GM23338 (cell line): ENCODE results near the gene LRMDA. TPM values are rescaled to one million over a fixed set of nuclear protein-coding genes. Genes with fewer than 3 reads are reported as not detected.

Source experiments
- ATAC-seq: fragments of 200-7000 bp; cut with Tn5 transposase; 3 replicates; pipeline ENCODE4 v1.9.1; 2020
- DNase-seq: peaks from one replicate; pipeline ENCODE4 v3.0.0-alpha.2; 2015; ENCODE audit warnings: low spot score
- H2AFZ ChIP-seq: fragments of 200-600 bp; sonication (generic); 2 replicates; pipeline ENCODE4 v1.8.0; 2016; ENCODE audit warnings: antibody characterized with exemption, mild to moderate bottlenecking, moderate library complexity
- H3F3A ChIP-seq: fragments of 200-600 bp; sonication (generic); replicated peaks from 2 replicates; pipeline ENCODE4 v1.8.0; 2017; ENCODE audit warnings: antibody characterized with exemption, mixed run types, low read depth
- H3K27ac ChIP-seq: fragments of 200-600 bp; sonication (generic); 2 replicates; pipeline ENCODE4 v1.6.1; 2016; ENCODE audit warnings: low read depth
- H3K27me3 ChIP-seq: fragments of 200-600 bp; sonication (generic); 2 replicates; pipeline ENCODE4 v1.8.0; 2016; ENCODE audit warnings: mild to moderate bottlenecking, mixed run types, moderate library complexity; ENCODE audit not compliant: insufficient read depth
- H3K36me3 ChIP-seq: fragments of 200-600 bp; sonication (generic); 2 replicates; pipeline ENCODE4 v1.8.0; 2016; ENCODE audit warnings: mild to moderate bottlenecking; ENCODE audit not compliant: insufficient read depth
- H3K4me1 ChIP-seq: fragments of 200-600 bp; sonication (generic); 2 replicates; pipeline ENCODE4 v1.8.0; 2016; ENCODE audit warnings: mild to moderate bottlenecking, moderate library complexity; ENCODE audit not compliant: insufficient read depth
- H3K4me2 ChIP-seq: fragments of 200-600 bp; sonication (generic); 2 replicates; pipeline ENCODE4 v1.7.1; 2017; ENCODE audit warnings: mixed run types
- H3K4me3 ChIP-seq: fragments of 200-600 bp; sonication (generic); 2 replicates; pipeline ENCODE4 v1.6.1; 2016; ENCODE audit warnings: mixed run types
- H3K79me2 ChIP-seq: fragments of 200-600 bp; sonication (generic); replicated peaks from 2 replicates; pipeline ENCODE4 v1.8.0; 2017; ENCODE audit warnings: mild to moderate bottlenecking; ENCODE audit not compliant: insufficient read depth
- H3K9me2 ChIP-seq: fragments of 200-600 bp; sonication (generic); 2 replicates; pipeline ENCODE4 v1.8.0; 2017; ENCODE audit not compliant: insufficient read depth
- H4K20me1 ChIP-seq: fragments of 200-600 bp; sonication (generic); replicated peaks from 2 replicates; pipeline ENCODE4 v1.8.0; 2017; ENCODE audit warnings: mild to moderate bottlenecking; ENCODE audit not compliant: insufficient read depth
- H3K27ac Mint-ChIP-seq: 2 replicates; pipeline ENCODE4 v1.8.0; 2020; ENCODE audit warnings: inconsistent platforms, mild to moderate bottlenecking, moderate library complexity, mixed read lengths
- H3K27me3 Mint-ChIP-seq: 3 replicates; pipeline ENCODE4 v1.8.0; 2022; ENCODE audit warnings: low read depth, mild to moderate bottlenecking, moderate library complexity, mixed read lengths, inconsistent platforms; ENCODE audit not compliant: insufficient read depth, poor library complexity
- H3K36me3 Mint-ChIP-seq: 3 replicates; pipeline ENCODE4 v1.8.0; 2021; ENCODE audit warnings: low read depth, mild to moderate bottlenecking, inconsistent platforms, moderate library complexity, mixed read lengths
- H3K4me1 Mint-ChIP-seq: 3 replicates; pipeline ENCODE4 v1.8.0; 2020; ENCODE audit warnings: mild to moderate bottlenecking, inconsistent platforms, mixed read lengths
- H3K4me3 Mint-ChIP-seq: 3 replicates; pipeline ENCODE4 v1.8.0; 2021; ENCODE audit warnings: moderate library complexity, mild to moderate bottlenecking, inconsistent platforms, mixed read lengths
- H3K9me3 Mint-ChIP-seq: 3 replicates; pipeline ENCODE4 v1.8.0; 2020; ENCODE audit warnings: moderate library complexity, mild to moderate bottlenecking, inconsistent platforms, mixed read lengths
- CTCF ChIP-seq, 2 experiments: fragments of 200-600 bp in 1 of 2; sonication (generic) in 1 of 2; conservative IDR thresholded peaks; 2 replicates each; pipeline versions ENCODE4 v1.5.1 to v1.6.1; 2016 to 2017; ENCODE audit warnings: antibody characterized with exemption in 2 of 2, low read depth in 2 of 2, mild to moderate bottlenecking in 2 of 2, moderate library complexity in 1 of 2
- ETS1 ChIP-seq: IDR thresholded peaks from 2 replicates; pipeline ENCODE4 v1.6.1; 2016; ENCODE audit warnings: antibody characterized with exemption
- EZH2 ChIP-seq: fragments of 200-600 bp; sonication (generic); IDR thresholded peaks from one replicate; pipeline ENCODE4 v1.8.0; 2017; ENCODE audit warnings: antibody characterized with exemption, mild to moderate bottlenecking, low read depth; ENCODE audit not compliant: unreplicated experiment
- STAT1 ChIP-seq: IDR thresholded peaks from one replicate; pipeline ENCODE4 v1.6.1; 2016; ENCODE audit warnings: antibody characterized with exemption; ENCODE audit not compliant: unreplicated experiment
- ZNF114 ChIP-seq: fragments of 250-450 bp; sonication (Bioruptor Pico); IDR thresholded peaks from 2 replicates; pipeline ENCODE4 v1.5.0; 2020; ENCODE audit warnings: mild to moderate bottlenecking, moderate library complexity
- ZNF331 ChIP-seq: fragments of 250-450 bp; sonication (Bioruptor Pico); IDR thresholded peaks from 2 replicates; pipeline ENCODE4 v1.5.0; 2020; ENCODE audit warnings: low read depth, mild to moderate bottlenecking, moderate library complexity
- ZNF462 ChIP-seq: fragments of 250-450 bp; sonication (Bioruptor Pico); IDR thresholded peaks from 2 replicates; pipeline ENCODE4 v1.5.0; 2020; ENCODE audit warnings: mild to moderate bottlenecking, moderate library complexity
- polyA plus RNA-seq: library from polyadenylated mRNA; unstranded; fragments of >200 nt; fragmentation: Nextera tagmentation; extraction: Ambion mirVana; gene quantifications from 2 replicates; pipeline ENCODE4 v1.2.1, GENCODE V29; 2016
- total RNA-seq: library from RNA; depleted of rRNA; stranded (reverse); fragments of >200 nt; shearing (Covaris generic); gene quantifications from 2 replicates; pipeline ENCODE4 v1.2.3, GENCODE V29; 2014

The LRMDA gene
- total and polyA plus RNA-seq, 2 experiments from 2014 or later = 0.90 to 1.8 TPM

- Histone ChIP-seq H3K27ac (no peak overlapping the region), H4K20me1 (no peaks in the 10 kb centered on the region), H3K36me3 (no peaks in the 10 kb centered on the region), H3K4me1 (peaks cover 33% of the 10 kb centered on the region), H3K4me3 (no peak overlapping the region), H3K9me2 (no peaks in the 10 kb centered on the region; the same call in 1 of the 2 replicates), H3K4me2 (no peak overlapping the region), H3K79me2 (no peaks in the 10 kb centered on the region), H3F3A (no peaks in the 10 kb centered on the region; the same call in 1 of the 2 replicates), H3K27me3 (no peaks in the 10 kb centered on the region), H2AFZ (no peak overlapping the region)
- ATAC-seq (peak; percentile 73), DNase-seq (peak; percentile 72)
- H3K9me3 Mint-ChIP-seq = no peaks in the 10 kb centered on the region; the same call in 1 of the 3 replicates
- H3K36me3 Mint-ChIP-seq = no peaks in the 10 kb centered on the region; the same call in 1 of the 3 replicates
- H3K27ac Mint-ChIP-seq = no peak overlapping the region
- TF ChIP-seq EZH2 (no peak), CTCF (conservative IDR thresholded peaks at IDR 0.05; ENCODE audit: low read depth in 2 of 2) (peak; percentile 75 to 87)
- H3K4me1 Mint-ChIP-seq = peaks cover 29% of the 10 kb centered on the region
- no peak overlapping the region for H3K4me3 Mint-ChIP-seq
- peaks cover 9% of the 10 kb centered on the region for H3K27me3 Mint-ChIP-seq
Measured at GRCh38 chr10:76086761-76087639, 655.6 kb downstream of the LRMDA start.

GRCh38 chr10:76088008-76088407 is 656.6 kb downstream of the LRMDA start:
- H3K4me2 ChIP-seq = no peak overlapping the region
- ATAC-seq (no peak), DNase-seq (no peak)
- no peaks in the 10 kb centered on the region for H3K79me2 ChIP-seq
- Mint-ChIP-seq H3K27ac (no peak overlapping the region), H3K4me1 (peaks cover 25% of the 10 kb centered on the region), H3K4me3 (no peak overlapping the region), H3K27me3 (peaks cover 6% of the 10 kb centered on the region), H3K9me3 (no peaks in the 10 kb centered on the region; the same call in 1 of the 3 replicates), H3K36me3 (no peaks in the 10 kb centered on the region; the same call in 1 of the 3 replicates)
- peaks cover 25% of the 10 kb centered on the region for H3K4me1 ChIP-seq
- H3K9me2 ChIP-seq = no peaks in the 10 kb centered on the region
- H3K27me3 ChIP-seq = no peaks in the 10 kb centered on the region
- no peaks in the 10 kb centered on the region for H4K20me1 ChIP-seq
- H3K4me3 ChIP-seq = no peak overlapping the region
- H3F3A ChIP-seq = no peaks in the 10 kb centered on the region
- no peak overlapping the region for H3K27ac ChIP-seq
- TF ChIP-seq CTCF (conservative IDR thresholded peaks at IDR 0.05; ENCODE audit: low read depth in 2 of 2) (no peak), ZNF331 (CRISPR knock-in tag) (no peak), STAT1 (no peak), ZNF462 (CRISPR knock-in tag) (no peak), ZNF114 (CRISPR knock-in tag) (no peak), ETS1 (no peak)
- H2AFZ ChIP-seq = no peak overlapping the region
- no peaks in the 10 kb centered on the region for H3K36me3 ChIP-seq
